GM18951 (cell line): ENCODE measurements around the gene CDYL2.

ENCODE experiments used
- POLR2A ChIP-seq: IDR thresholded peaks from 4 replicates; pipeline ENCODE4 v1.6.1; 2011; ENCODE audit warnings: mild to moderate bottlenecking; ENCODE audit not compliant: insufficient read length, insufficient read depth; ENCODE audit errors: extremely low read depth
- in situ Hi-C: fragments of 300-500 bp; cut with MboI; formaldehyde crosslinking; loops from one replicate; pipeline ENCODE4 v1.12.0; 2022; ENCODE audit warnings: low sequenced_read_pairs, mixed read lengths, inconsistent platforms; ENCODE audit not compliant: unreplicated experiment

The CDYL2 gene, protein sequence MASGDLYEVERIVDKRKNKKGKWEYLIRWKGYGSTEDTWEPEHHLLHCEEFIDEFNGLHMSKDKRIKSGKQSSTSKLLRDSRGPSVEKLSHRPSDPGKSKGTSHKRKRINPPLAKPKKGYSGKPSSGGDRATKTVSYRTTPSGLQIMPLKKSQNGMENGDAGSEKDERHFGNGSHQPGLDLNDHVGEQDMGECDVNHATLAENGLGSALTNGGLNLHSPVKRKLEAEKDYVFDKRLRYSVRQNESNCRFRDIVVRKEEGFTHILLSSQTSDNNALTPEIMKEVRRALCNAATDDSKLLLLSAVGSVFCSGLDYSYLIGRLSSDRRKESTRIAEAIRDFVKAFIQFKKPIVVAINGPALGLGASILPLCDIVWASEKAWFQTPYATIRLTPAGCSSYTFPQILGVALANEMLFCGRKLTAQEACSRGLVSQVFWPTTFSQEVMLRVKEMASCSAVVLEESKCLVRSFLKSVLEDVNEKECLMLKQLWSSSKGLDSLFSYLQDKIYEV

DNA sequence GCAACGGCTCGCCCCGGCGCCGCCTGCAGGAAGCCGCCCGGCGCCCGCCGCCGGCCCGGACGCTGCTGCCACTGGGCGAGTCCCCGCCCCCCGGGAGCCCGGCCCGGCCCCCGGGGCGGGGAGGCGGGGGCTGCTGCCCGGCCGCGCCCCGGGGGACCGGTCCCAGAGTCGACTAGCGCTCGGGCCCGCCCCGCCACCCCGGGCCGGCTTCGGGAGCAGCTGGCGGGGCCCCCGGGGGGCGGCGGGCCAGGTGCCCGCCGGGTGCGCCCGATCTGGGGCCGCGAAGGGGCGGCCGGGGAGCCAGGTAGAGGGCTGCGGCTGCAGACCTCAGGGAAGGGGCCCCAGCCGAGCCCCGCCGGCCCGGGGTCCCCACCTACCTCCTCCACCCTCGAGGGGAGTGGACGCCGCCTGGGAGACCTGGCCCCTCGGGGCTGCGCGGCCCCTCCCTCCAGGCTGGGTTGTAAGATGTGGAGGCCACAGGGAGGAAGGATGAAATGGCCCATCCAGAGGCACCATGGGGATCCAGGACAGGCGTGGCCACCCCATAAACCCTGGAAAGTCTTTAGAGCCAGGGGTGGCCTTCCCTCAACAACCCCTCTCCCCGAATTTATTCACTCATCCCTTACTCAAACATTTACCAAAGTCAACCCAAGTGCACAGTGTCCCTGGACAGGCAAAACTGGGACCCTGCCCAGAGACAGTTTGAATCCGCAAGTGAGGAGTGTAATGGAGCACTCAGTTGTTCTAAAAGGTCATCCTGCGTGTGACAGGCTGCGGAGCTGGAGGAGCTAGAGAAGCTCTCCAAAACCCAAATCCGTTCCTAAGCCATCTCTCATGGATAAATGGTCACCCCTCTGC lies at the start of gene CDYL2:
CDYL2 (minus strand) TSS at position 73 of the 858 bp plus-strand sequence. CDS start 425 bp downstream, outside the sequence.
- in situ Hi-C loops = no loop called here
- no peak for TF ChIP-seq POLR2A

DNA sequence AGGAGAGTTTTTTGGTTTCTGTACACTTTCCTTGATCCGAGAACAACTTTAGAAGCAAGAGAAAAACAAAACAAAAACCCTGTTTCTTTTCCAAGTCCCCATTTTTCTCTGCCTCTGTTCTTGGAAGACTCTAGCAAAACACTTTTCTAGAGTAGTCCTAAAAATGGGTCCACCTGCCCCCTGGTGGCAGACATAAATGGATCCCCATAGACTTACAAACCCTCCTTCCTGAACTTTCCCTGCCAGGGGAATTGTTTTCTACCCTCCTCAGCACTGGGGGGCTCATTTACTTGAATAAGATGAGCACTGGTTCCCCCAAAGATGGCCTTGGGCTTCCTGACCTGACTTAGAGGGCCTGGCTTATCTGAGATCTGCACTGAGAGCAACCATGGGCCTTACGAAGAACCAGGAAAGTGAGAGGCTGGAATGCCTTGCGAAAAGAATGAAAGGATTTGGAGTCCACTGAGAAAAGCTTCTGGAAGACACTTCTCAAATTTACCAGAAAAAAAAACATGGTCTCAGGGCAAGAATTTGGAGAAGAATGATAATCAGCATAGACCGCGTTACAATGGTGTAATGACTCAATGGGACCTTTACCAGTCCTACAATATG lies 48.0 kb upstream of the CDYL2 start:
- TF ChIP-seq POLR2A = no peak
- in situ Hi-C loops = no loop called here

DNA sequence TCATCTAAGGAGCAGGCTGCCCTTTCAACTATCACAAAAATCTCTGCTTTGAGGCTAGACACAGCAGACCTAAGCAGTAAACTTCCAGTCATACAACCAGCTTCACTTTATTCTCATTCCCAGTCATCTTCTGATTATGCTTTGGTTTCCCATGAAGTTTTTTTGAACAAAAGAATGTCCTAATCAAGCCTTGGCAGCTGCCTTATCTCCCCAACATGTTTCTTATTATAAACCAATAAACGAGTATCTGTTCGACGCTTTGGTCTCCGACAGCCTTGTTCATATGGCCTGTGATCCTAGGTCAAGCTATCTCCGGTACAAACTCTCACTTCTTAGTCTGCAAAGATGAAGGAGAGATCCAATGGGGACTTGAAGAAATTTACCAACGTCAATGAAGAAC lies 47.4 kb upstream of the CDYL2 start:
- no peak for TF ChIP-seq POLR2A
- in situ Hi-C loops = no loop called here

DNA sequence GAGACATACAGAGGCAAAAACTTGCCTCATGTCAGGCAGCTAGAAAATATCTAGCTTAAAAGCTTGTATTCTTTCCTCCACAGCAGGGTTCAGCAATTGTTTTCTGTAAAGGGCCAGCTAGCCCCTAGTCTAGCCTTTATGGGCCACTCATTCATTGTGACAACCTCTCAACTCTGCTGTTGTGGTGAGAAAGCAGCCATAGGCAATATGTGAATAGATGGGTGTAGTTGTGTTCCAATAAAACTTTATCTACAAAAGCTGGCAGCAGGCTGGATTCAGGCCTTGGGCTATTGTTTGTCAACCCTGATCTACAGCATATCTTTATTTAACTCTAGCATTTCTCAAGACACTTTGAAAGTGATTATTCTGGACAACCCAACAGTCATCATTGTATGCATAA lies 46.4 kb upstream of the CDYL2 start:
- in situ Hi-C loops = no loop called here
- TF ChIP-seq POLR2A = no peak

DNA sequence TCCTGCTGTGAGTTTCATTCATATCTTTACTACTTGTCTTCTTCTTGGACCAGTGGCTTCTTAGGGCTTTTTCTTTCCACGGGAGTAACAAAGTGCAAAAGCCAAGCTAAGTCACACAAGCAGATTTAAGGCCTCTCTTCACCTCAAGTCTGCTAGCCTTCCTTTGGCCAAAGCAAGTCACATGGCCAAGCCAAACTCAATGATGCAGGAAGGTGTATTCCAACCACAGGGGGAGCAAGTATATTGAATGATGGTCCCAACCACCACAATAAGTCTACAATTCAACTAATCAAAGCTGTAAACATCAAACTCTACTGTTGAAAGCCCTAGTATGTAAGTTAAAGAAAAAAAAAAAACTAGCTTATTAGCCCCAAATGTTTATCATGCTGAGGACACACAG lies 44.5 kb upstream of the CDYL2 start:
- in situ Hi-C loops = no loop called here
- TF ChIP-seq POLR2A = no peak

DNA sequence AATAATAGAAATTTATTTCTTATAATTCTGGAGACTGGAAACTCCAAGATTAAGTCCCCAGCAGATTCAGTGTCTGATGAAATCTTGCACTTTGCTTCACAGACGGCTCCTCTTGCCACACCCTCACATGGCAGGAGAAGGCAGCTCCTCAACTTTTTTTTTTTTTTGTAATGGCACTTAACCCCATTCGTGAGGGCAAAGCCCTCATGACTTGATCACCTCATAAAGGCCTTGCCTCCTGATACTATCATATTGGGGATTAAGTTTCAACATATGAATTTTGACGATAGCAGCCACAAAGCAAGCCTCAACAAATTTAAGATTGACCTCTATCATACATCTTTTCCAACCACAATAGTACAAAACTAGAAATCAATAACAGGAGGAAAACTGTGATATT lies 42.3 kb upstream of the CDYL2 start:
- in situ Hi-C loops = no loop called here
- no peak for TF ChIP-seq POLR2A

DNA sequence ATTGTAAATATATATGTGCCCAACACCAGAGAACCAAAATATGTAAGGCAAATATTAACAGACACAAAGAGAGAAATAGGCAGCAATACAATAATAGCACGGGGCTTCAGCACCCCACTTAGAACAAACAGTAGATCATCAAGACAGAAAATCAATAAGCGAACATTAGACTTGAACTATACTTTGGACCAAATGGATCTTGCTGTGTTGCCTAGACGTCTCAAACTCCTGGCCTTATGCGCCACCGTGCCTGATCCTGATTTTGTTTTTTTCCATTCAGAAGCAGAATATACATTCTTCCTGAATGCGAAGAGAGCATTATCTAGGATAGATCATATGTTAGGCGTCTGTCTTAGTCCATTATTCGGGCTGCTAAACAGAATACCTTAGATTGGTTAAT lies 41.9 kb upstream of the CDYL2 start:
- in situ Hi-C loops = no loop called here
- no peak for TF ChIP-seq POLR2A

DNA sequence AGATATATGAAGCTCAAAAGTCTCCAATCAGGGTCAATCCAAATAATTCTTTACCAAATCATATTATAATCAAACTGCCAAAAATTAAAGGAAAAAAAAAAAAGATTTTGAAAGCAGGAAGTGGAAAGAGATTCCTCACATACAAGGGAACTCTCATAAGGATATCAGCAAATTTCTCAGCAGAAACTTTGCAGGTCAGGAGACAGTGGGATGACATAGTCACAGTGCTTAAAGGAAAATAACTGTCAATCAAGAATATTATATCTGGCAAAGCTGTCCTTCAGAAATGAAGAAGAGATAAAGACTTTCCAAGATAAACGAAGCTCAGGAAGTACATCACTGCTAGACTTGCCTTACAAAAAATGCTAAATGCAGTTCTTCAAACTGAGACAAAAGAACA lies 40.0 kb upstream of the CDYL2 start:
- TF ChIP-seq POLR2A = no peak
- in situ Hi-C loops = no loop called here

DNA sequence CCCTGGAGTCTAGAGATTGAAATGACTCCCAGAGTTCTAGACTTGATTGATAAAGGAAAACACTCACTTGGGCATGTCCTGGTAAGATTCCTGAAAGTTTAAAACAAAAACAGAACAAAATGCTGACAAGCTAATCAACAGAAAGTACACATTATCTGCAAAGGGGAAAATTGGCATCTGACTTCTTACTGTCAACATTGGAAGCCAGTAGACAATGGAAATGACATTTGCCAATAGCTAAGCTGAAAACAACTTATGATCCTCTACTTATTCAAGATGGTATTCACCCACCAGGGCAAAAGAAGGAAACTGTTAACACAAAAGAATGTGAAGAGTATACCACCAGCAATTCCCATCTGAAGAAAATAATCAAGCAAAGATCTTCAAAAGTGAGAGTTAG lies 36.8 kb upstream of the CDYL2 start:
- TF ChIP-seq POLR2A = no peak
- in situ Hi-C loops = no loop called here

DNA sequence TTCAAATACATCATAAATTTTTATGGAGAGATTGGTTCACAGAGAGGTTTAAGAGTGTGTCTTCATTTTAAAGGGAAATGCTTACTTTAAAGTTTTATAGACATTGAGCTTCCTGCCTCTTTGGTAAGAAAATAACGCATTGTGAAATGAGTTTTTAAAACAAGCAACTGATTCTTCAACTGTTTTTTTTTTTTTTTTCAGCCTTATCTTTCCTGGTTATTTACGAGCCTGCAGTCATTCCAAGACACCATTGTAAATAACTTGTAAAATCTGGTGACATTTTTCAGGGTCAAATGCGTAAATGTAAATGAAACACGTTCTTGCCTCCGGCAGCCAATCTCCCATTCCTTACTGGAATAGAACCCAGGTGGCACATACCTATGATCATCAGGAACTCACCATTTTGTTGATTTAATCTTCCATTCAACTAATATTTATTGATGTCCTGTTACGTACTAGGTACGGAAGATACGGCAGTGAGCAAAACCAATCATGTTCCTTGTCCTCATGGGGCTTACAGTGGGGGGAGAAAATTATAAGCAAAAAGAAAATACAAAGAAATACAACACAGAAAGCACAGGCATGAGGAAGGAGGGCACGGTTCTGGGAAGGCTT lies 33.2 kb upstream of the CDYL2 start:
- TF ChIP-seq POLR2A = no peak
- in situ Hi-C loops = no loop called here

DNA sequence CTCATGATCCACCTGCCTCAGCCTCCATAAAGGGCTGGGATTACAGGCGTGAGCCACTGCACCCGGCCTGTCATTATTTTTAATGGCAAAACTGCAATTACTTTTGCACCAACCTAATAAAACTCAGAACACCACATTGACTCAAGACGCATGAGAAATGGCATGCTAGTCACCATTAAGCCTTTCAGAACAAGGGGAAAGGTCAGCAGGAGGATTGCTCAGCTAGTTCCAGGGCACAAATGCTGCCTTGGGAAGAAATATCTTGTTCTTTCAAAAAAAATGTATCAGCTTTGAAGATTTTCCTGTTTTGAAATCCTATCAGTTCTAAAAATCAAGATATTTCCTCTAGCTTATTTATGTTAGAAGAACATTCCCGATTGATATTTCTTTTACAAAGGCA lies 32.4 kb upstream of the CDYL2 start:
- TF ChIP-seq POLR2A = no peak
- in situ Hi-C loops = no loop called here

DNA sequence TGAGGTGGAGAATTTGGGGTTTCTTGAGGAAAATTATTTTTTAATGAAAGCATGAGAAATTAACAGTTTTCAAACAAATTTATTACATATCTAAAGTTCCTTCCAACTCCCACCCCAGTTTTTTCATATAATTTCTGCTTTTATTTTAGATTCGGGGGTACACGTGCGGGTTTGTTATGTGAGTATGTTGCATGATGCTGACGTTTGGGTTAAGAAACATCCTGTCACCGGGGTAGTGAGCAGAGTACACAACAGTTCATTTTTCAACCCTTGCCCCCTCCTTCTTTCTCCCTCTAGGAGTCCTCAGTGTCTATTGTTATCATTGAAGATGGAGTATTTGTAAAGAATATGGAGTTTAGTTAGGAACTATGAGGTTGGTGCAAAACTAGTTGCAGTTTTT lies 31.8 kb upstream of the CDYL2 start:
- in situ Hi-C loops = no loop called here

DNA sequence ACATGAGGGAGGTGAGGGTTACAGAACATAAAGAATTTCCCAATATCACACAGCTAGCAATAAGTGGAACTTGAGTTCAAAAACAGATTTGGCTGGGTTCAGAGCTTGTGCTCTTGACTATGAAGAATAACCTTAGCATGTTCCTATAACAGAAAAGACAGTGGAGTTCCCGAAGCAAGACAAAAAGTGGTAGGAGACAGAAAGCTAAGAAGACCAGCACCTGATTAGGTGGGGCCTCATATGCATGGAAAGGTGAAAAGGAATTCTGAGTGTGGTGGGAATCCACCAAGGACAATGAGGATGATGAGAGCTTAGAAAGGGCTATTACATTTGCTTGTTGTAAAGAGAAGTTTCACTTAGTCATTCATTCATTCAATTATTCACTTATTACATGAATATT lies 26.6 kb upstream of the CDYL2 start:
- TF ChIP-seq POLR2A = no peak
- in situ Hi-C loops = no loop called here

More for the DNA sequence above, 31.8 kb upstream of the CDYL2 start:
- TF ChIP-seq POLR2A = no peak

DNA sequence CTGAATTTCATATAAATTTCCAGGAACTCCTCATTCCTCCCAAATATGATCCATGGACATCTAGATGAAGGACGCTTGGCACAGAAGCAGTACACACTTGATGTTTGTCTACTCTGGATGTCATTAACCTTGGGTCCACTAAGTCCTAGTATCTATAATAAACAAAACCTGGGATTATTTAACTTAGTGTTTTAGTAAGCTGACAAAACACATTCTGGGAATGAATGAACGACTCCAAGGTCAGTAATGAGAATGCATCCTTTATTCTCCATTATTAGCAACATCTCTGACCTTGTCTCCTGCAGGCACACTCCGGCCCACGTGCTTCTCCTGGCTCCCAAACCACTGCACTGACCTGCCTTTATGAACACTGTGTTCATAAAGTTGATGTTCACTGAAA lies 24.1 kb upstream of the CDYL2 start:
- in situ Hi-C loops = loop anchor here (10.0 kb wide), 1 partner anchor 294 kb away; no protein-coding TSS in a partner anchor
- no peak for TF ChIP-seq POLR2A
